ENCODE measurements around the gene RTF2.
A peak's percentile ranks its signal among the peaks of the same experiment; 100 is the strongest.
"Not testable (repeated sequence)": the region's sequence is repeated elsewhere in the genome, so short reads cannot be mapped to it uniquely, and the experiment has no call there.

RTF2 gene

GRCh38 chr20:56501116-56501515 is 32.7 kb downstream of the RTF2 start:
- no peak for DNase-seq (ENCODE audit: low spot score)

GRCh38 chr20:56503916-56504315 is 35.5 kb downstream of the RTF2 start:
- no peak for DNase-seq (ENCODE audit: low spot score)

GRCh38 chr20:56504373-56505005 is 36.1 kb downstream of the RTF2 start:
- no peak for DNase-seq (ENCODE audit: low spot score)

GRCh38 chr20:56506103-56506502 is 37.7 kb downstream of the RTF2 start:
- DNase-seq (ENCODE audit: low spot score) = no peak

- no peak for DNase-seq (ENCODE audit: low spot score)
These were observed 43.5 kb downstream of the RTF2 start for GRCh38 chr20:56511926-56512325.

GRCh38 chr20:56513161-56514150 is 45.0 kb downstream of the RTF2 start:
- DNase-seq (ENCODE audit: low spot score) = no peak

- peak; percentile 78 for DNase-seq (ENCODE audit: low spot score)
These were observed 48.2 kb downstream of the RTF2 start for GRCh38 chr20:56516631-56517030.

GRCh38 chr20:56517211-56517610 is 48.8 kb downstream of the RTF2 start:
- peak; percentile 7 for DNase-seq (ENCODE audit: low spot score)

- peak; percentile 20 for DNase-seq (ENCODE audit: low spot score)
These were observed 49.2 kb downstream of the RTF2 start for GRCh38 chr20:56517641-56518040.

- DNase-seq (ENCODE audit: low spot score) = no peak
These were observed 49.7 kb downstream of the RTF2 start for GRCh38 chr20:56518126-56518525.

GRCh38 chr20:56518721-56519398 is 50.4 kb downstream of the RTF2 start:
- DNase-seq (ENCODE audit: low spot score) = no peak

- DNase-seq (ENCODE audit: low spot score) = no peak
These were observed 51.1 kb downstream of the RTF2 start for GRCh38 chr20:56519551-56519950.

GRCh38 chr20:56520180-56520579 is 51.8 kb downstream of the RTF2 start:
- DNase-seq (ENCODE audit: low spot score) = no peak

GRCh38 chr20:56520746-56521354 is 52.4 kb downstream of the RTF2 start:
- not testable (repeated sequence) for DNase-seq (ENCODE audit: low spot score)

- DNase-seq (ENCODE audit: low spot score) = no peak
These were observed 53.9 kb downstream of the RTF2 start for GRCh38 chr20:56522311-56522710.

GRCh38 chr20:56524444-56524843 is 56.0 kb downstream of the RTF2 start, which contains the start of gene FAM209A:
FAM209A (plus strand) TSS chr20:56524744; CDS start chr20:56524809, 65 bp downstream.
- DNase-seq (ENCODE audit: low spot score) = not testable (repeated sequence)

GRCh38 chr20:56527521-56527920 is 59.1 kb downstream of the RTF2 start:
- no peak for DNase-seq (ENCODE audit: low spot score)

- DNase-seq (ENCODE audit: low spot score) = not testable (repeated sequence)
These were observed 64.5 kb downstream of the RTF2 start, which contains the start of gene FAM209B for GRCh38 chr20:56532946-56533345. FAM209B (plus strand) TSS chr20:56533246; CDS start chr20:56533342, 96 bp downstream.

- no peak for DNase-seq (ENCODE audit: low spot score)
These were observed 69.6 kb downstream of the RTF2 start for GRCh38 chr20:56537997-56538396.

GRCh38 chr20:56540415-56540814 is 72.0 kb downstream of the RTF2 start:
- DNase-seq (ENCODE audit: low spot score) = no peak

- no peak for DNase-seq (ENCODE audit: low spot score)
These were observed 74.1 kb downstream of the RTF2 start for GRCh38 chr20:56542489-56543030.

GRCh38 chr20:56551571-56551970 is 83.1 kb downstream of the RTF2 start:
- no peak for DNase-seq (ENCODE audit: low spot score)

Data from globus pallidus (tissue), 1 donor.